Neural cell (in vitro differentiated cells): ENCODE results near the gene SRPK1.

Experiments used
- CTCF ChIP-seq: fragments of 450-650 bp; IDR thresholded peaks from 2 replicates; pipeline ENCODE4 v1.5.1; 2014; ENCODE audit warnings: antibody characterized with exemption, mild to moderate bottlenecking, moderate library complexity; ENCODE audit not compliant: poor library complexity, severe bottlenecking
- EZH2 ChIP-seq: fragments of 200-600, 300-800 bp; shearing (Covaris generic), sonication (generic); IDR thresholded peaks from 2 replicates; pipeline ENCODE4 v1.6.1; 2014; ENCODE audit warnings: antibody characterized with exemption, low read length, borderline replicate concordance, mild to moderate bottlenecking; ENCODE audit not compliant: insufficient read depth, poor library complexity, severe bottlenecking

- TF ChIP-seq EZH2: no peak
- no peak for TF ChIP-seq CTCF
Measured at GRCh38 chr6:35790683-35791082, 130.2 kb downstream of the SRPK1 start.
